ENCODE measurements around the gene ITGA11.

Gene ITGA11

GRCh38 chr15:68447976-68448755 lies 16.2 kb upstream of the ITGA11 start:
- DNase-seq (ENCODE audit: low read depth), result no peak

GRCh38 chr15:68447209-68447608 lies 15.2 kb upstream of the ITGA11 start:
- DNase-seq (ENCODE audit: low read depth), result peak; percentile 10

GRCh38 chr15:68445351-68445750 lies 13.4 kb upstream of the ITGA11 start:
- peak; percentile 41 for DNase-seq (ENCODE audit: low read depth)

GRCh38 chr15:68444336-68444735 lies 12.4 kb upstream of the ITGA11 start:
- DNase-seq (ENCODE audit: low read depth), result no peak

GRCh38 chr15:68442903-68443302 lies 10.9 kb upstream of the ITGA11 start:
- no peak for DNase-seq (ENCODE audit: low read depth)

- DNase-seq (ENCODE audit: low read depth), result no peak
These were observed 10.1 kb upstream of the ITGA11 start for GRCh38 chr15:68442041-68442440.

GRCh38 chr15:68441045-68441743 lies 9.2 kb upstream of the ITGA11 start:
- no peak for DNase-seq (ENCODE audit: low read depth)

GRCh38 chr15:68440136-68440535 lies 8.2 kb upstream of the ITGA11 start:
- no peak for DNase-seq (ENCODE audit: low read depth)

- no peak for DNase-seq (ENCODE audit: low read depth)
These were observed 7.5 kb upstream of the ITGA11 start for GRCh38 chr15:68439506-68439905.

- no peak for DNase-seq (ENCODE audit: low read depth)
These were observed 4.7 kb upstream of the ITGA11 start for GRCh38 chr15:68436680-68437079.

- no peak for DNase-seq (ENCODE audit: low read depth)
These were observed 4.0 kb upstream of the ITGA11 start for GRCh38 chr15:68435966-68436365.

GRCh38 chr15:68434021-68434420 lies 2.1 kb upstream of the ITGA11 start:
- DNase-seq (ENCODE audit: low read depth), result no peak

GRCh38 chr15:68433551-68433950 lies 1.6 kb upstream of the ITGA11 start:
- DNase-seq (ENCODE audit: low read depth), result no peak

- no peak for DNase-seq (ENCODE audit: low read depth)
These were observed 590 bp upstream of the ITGA11 start for GRCh38 chr15:68432441-68433064.

GRCh38 chr15:68431037-68431791 lies 749 bp downstream of the ITGA11 start:
- DNase-seq (ENCODE audit: low read depth), result no peak

GRCh38 chr15:68430471-68431036 lies 1.4 kb downstream of the ITGA11 start:
- no peak for DNase-seq (ENCODE audit: low read depth)

GRCh38 chr15:68429691-68430470 lies 2.1 kb downstream of the ITGA11 start:
- no peak for DNase-seq (ENCODE audit: low read depth)

GRCh38 chr15:68428431-68428940 lies 3.5 kb downstream of the ITGA11 start:
- no peak for DNase-seq (ENCODE audit: low read depth)

- DNase-seq (ENCODE audit: low read depth), result no peak
These were observed 4.0 kb downstream of the ITGA11 start for GRCh38 chr15:68427963-68428362.

GRCh38 chr15:68427366-68427765 lies 4.6 kb downstream of the ITGA11 start:
- DNase-seq (ENCODE audit: low read depth), result peak; percentile 37

- DNase-seq (ENCODE audit: low read depth), result no peak
These were observed 5.8 kb downstream of the ITGA11 start for GRCh38 chr15:68426116-68426515.

All from ELR (cell line).